Endothelial cell of umbilical vein (primary cell): ENCODE measurements around the gene SEPTIN7. TPM values are rescaled to one million over a fixed set of nuclear protein-coding genes. Genes with fewer than 3 reads are reported as not detected.

ENCODE experiments used
- BruUV-seq: library from RNA; stranded (reverse); fragments of 400-500 nt; replicated peaks from 2 replicates; lab custom pipeline; 2021; lab: Mats Ljungman, UMichigan
- CTCF ChIA-PET: fragments of 300-600, 350-600 bp; sonication (Branson Sonifier 250); formaldehyde crosslinking; loops from one replicate; lab custom pipeline; 2021; ENCODE audit warnings: antibody characterized with exemption, inconsistent platforms; lab: Charles Lee
- POLR2A ChIA-PET: fragments of 300-600, 350-600 bp; sonication (Branson Sonifier 250); formaldehyde crosslinking; loops from one replicate; lab custom pipeline; 2021; ENCODE audit warnings: antibody characterized with exemption, inconsistent platforms; lab: Charles Lee
- DNase-seq: peaks from one replicate; pipeline ENCODE4 v3.0.0-alpha.2; 2011; ENCODE audit warnings: low read depth, low spot score
- FAIRE-seq: peaks from 2 replicates; lab custom pipeline; 2011; peaks lifted over from hg19 to GRCh38; lab: Jason Lieb, UNC
- H2AFZ ChIP-seq: 2 replicates; pipeline ENCODE4 v1.6.0; 2012; ENCODE audit warnings: low read depth, low read length, control low read depth, inconsistent platforms
- H3K27ac ChIP-seq: 2 replicates; pipeline ENCODE4 v1.5.1; 2011; ENCODE audit warnings: low read depth, mild to moderate bottlenecking, control low read depth, low read length, moderate library complexity; ENCODE audit not compliant: insufficient read depth
- H3K27me3 ChIP-seq, 2 experiments: 2 replicates each; pipeline versions ENCODE4 v1.6.0 to v1.6.1; 2011; ENCODE audit warnings: low read length in 2 of 2, mixed read lengths in 1 of 2; ENCODE audit not compliant: control insufficient read depth in 2 of 2, insufficient read depth in 2 of 2
- H3K36me3 ChIP-seq, 2 experiments: 2 replicates in 1 of 2; 3 replicates in 1 of 2; pipeline ENCODE4 v1.5.1; 2011; ENCODE audit warnings: low read length in 2 of 2, mild to moderate bottlenecking in 1 of 2, moderate library complexity in 1 of 2; ENCODE audit not compliant: control insufficient read depth in 2 of 2, insufficient read depth in 2 of 2; ENCODE audit errors: extremely low read depth in 1 of 2
- H3K4me1 ChIP-seq: 3 replicates; pipeline ENCODE4 v1.5.1; 2011; ENCODE audit warnings: mild to moderate bottlenecking, low read length; ENCODE audit not compliant: control insufficient read depth, insufficient read depth; ENCODE audit errors: extremely low read depth
- H3K4me2 ChIP-seq: 2 replicates; pipeline ENCODE4 v1.6.1; 2011; ENCODE audit warnings: low read length, control low read depth, mixed read lengths; ENCODE audit not compliant: insufficient read depth
- H3K4me3 ChIP-seq, 3 experiments: fragments of 200-600 bp in 1 of 3; sonication (generic), shearing (Covaris generic) in 1 of 3; replicated peaks in 1 of 3; 2 replicates each; pipeline ENCODE4 v1.5.1; 2011 to 2016; ENCODE audit warnings: control low read depth in 3 of 3, low read length in 3 of 3, mild to moderate bottlenecking in 2 of 3, inconsistent platforms in 1 of 3, low read depth in 1 of 3, moderate library complexity in 1 of 3; ENCODE audit not compliant: insufficient read depth in 1 of 3
- H3K79me2 ChIP-seq: 2 replicates; pipeline ENCODE4 v1.6.0; 2012; ENCODE audit warnings: low read length, inconsistent platforms; ENCODE audit not compliant: control insufficient read depth, insufficient read depth
- H3K9ac ChIP-seq: replicated peaks from 2 replicates; pipeline ENCODE3; 2011; ENCODE audit warnings: low read length, control low read depth; ENCODE audit not compliant: insufficient read depth; ENCODE audit errors: extremely low read depth
- H3K9me1 ChIP-seq: replicated peaks from 3 replicates; pipeline ENCODE4 v1.6.0; 2011; ENCODE audit warnings: mild to moderate bottlenecking, low read length; ENCODE audit not compliant: control insufficient read depth, insufficient read depth; ENCODE audit errors: extremely low read depth
- H3K9me3 ChIP-seq: replicated peaks from 2 replicates; pipeline ENCODE4 v1.5.1; 2012; ENCODE audit warnings: low read length, inconsistent platforms; ENCODE audit not compliant: control insufficient read depth, insufficient read depth
- H4K20me1 ChIP-seq: replicated peaks from 2 replicates; pipeline ENCODE3; 2011; ENCODE audit warnings: mild to moderate bottlenecking, low read length; ENCODE audit not compliant: control insufficient read depth, insufficient read depth; ENCODE audit errors: extremely low read depth
- CTCF ChIP-seq, 2 donors: IDR thresholded peaks; 1 replicate in 1 of 2; 2 replicates in 1 of 2; pipeline ENCODE4 v1.5.1; 2011; ENCODE audit warnings: low read length in 2 of 2, mild to moderate bottlenecking in 2 of 2, moderate library complexity in 2 of 2, control low read depth in 1 of 2, inconsistent platforms in 1 of 2, low read depth in 1 of 2; ENCODE audit not compliant: insufficient read depth in 1 of 2; ENCODE audit errors: extremely low read depth in 1 of 2
- EZH2 ChIP-seq: IDR thresholded peaks from 2 replicates; pipeline ENCODE4 v1.6.1; 2012; ENCODE audit warnings: borderline replicate concordance, low read depth, mild to moderate bottlenecking, moderate library complexity, low read length, inconsistent platforms; ENCODE audit not compliant: severe bottlenecking
- FOS ChIP-seq: IDR thresholded peaks from 2 replicates; pipeline ENCODE4 v1.6.1; 2011; ENCODE audit warnings: mild to moderate bottlenecking, low read length, moderate library complexity, borderline replicate concordance; ENCODE audit not compliant: insufficient read depth
- GATA2 ChIP-seq: IDR thresholded peaks from 2 replicates; pipeline ENCODE4 v1.7.0; 2011; ENCODE audit warnings: low read depth, mild to moderate bottlenecking, moderate library complexity, mixed read lengths, low read length; ENCODE audit not compliant: insufficient read length, insufficient read depth
- JUN ChIP-seq: IDR thresholded peaks from 2 replicates; pipeline ENCODE4 v1.6.1; 2011; ENCODE audit warnings: borderline replicate concordance, low read depth; ENCODE audit not compliant: insufficient read length, insufficient read depth
- MAX ChIP-seq: IDR thresholded peaks from 2 replicates; pipeline ENCODE4 v1.6.1; 2011; ENCODE audit not compliant: insufficient read depth, insufficient read length
- MYC ChIP-seq: IDR thresholded peaks from one replicate; pipeline ENCODE4 v1.6.1; 2011; ENCODE audit warnings: mild to moderate bottlenecking, low read depth, low read length
- POLR2A ChIP-seq: IDR thresholded peaks from 2 replicates; pipeline ENCODE4 v1.6.1; 2012; ENCODE audit warnings: low read depth, mild to moderate bottlenecking, control low read depth, low read length
- POLR2AphosphoS5 ChIP-seq: IDR thresholded peaks from 2 replicates; pipeline ENCODE4 v1.6.1; 2012; ENCODE audit warnings: low read depth, mild to moderate bottlenecking, control low read depth, low read length, moderate library complexity; ENCODE audit not compliant: insufficient read depth
- dilution Hi-C: fragments of 300-500 bp; cut with MboI; formaldehyde crosslinking; loops from one replicate; pipeline ENCODE4 v1.15.0; 2019; ENCODE audit warnings: low sequenced_read_pairs; ENCODE audit not compliant: extremely low pct_ligation_motif_present
- intact Hi-C: fragments of 100-400 bp; cut with micrococcal nuclease; formaldehyde crosslinking; loops from one replicate; pipeline ENCODE4 v1.10.0; 2022
- polyA plus RNA-seq, 4 experiments: library from polyadenylated mRNA; depleted of rRNA in 3 of 4; stranded (reverse) in 3 of 4; unstranded in 1 of 4; fragments of >200 nt; gene quantifications; 2 replicates each; pipeline versions ENCODE4 v1.2.1 to v1.2.3, GENCODE V29; 2011 to 2012; ENCODE audit warnings: missing spikeins in 1 of 4
- total RNA-seq: library from RNA; stranded (reverse); gene quantifications from 2 replicates; pipeline ENCODE4 v1.2.3, GENCODE V29; 2021

Gene SEPTIN7
- total and polyA plus RNA-seq, 2 donors (not counting 3 experiments of a cell fraction or from before 2014, with no cell fraction given) = 73.6 to 228 TPM

GRCh38 chr7:35776686-35777085 is 24.2 kb upstream of the SEPTIN7 start:
- no peak overlapping the region for H3K4me3 ChIP-seq
- CTCF ChIA-PET = no interaction called here

GRCh38 chr7:35777121-35777520 is 23.7 kb upstream of the SEPTIN7 start:
- intact Hi-C loops = no loop called here
- no peak overlapping the region for H3K9ac ChIP-seq
- FAIRE-seq (no peak), DNase-seq (no peak)
- H3K36me3 ChIP-seq = no peaks in the 10 kb centered on the region
- H4K20me1 ChIP-seq = no peaks in the 10 kb centered on the region
- dilution Hi-C loops = no loop called here
- no peaks in the 10 kb centered on the region for H3K9me3 ChIP-seq
- ChIA-PET POLR2A (no interaction called here), CTCF (no interaction called here)
- no peaks in the 10 kb centered on the region for H3K79me2 ChIP-seq
- no peak for TF ChIP-seq CTCF (IDR thresholded peaks at IDR 0.05; ENCODE audit: extremely low read depth in 1 of 2, insufficient read depth in 1 of 2, low read depth in 1 of 2, low read length in 2 of 2)
- no peak for TF ChIP-seq JUN
- no peak for TF ChIP-seq POLR2A
- no peak for TF ChIP-seq EZH2
- TF ChIP-seq FOS = no peak
- TF ChIP-seq GATA2 = no peak
- no peak for TF ChIP-seq MYC
- no peak for TF ChIP-seq MAX
- TF ChIP-seq POLR2AphosphoS5 = no peak
- BruUV-seq = no TSS peak
- H3K4me2 ChIP-seq = no peak overlapping the region
- no peaks in the 10 kb centered on the region for H3K4me1 ChIP-seq
- H3K9me1 ChIP-seq = no peaks in the 10 kb centered on the region
- no peak overlapping the region for H3K4me3 ChIP-seq
- H2AFZ ChIP-seq = no peak overlapping the region
- no peak overlapping the region for H3K27ac ChIP-seq
- peaks cover 3 to 6% of the 10 kb centered on the region in 2 experiments for H3K27me3 ChIP-seq

More at GRCh38 chr7:35776686-35777085, 24.2 kb upstream of the SEPTIN7 start:
- Histone ChIP-seq H3K4me2 (no peak overlapping the region), H3K9me1 (no peaks in the 10 kb centered on the region), H3K36me3 (no peaks in the 10 kb centered on the region), H3K27ac (no peak overlapping the region), H3K27me3 (peaks cover 3 to 6% of the 10 kb centered on the region in 2 experiments), H3K9me3 (no peaks in the 10 kb centered on the region), H4K20me1 (no peaks in the 10 kb centered on the region), H3K4me1 (no peaks in the 10 kb centered on the region), H3K79me2 (no peaks in the 10 kb centered on the region), H2AFZ (no peak overlapping the region), H3K9ac (no peak overlapping the region)
- POLR2A ChIA-PET = no interaction called here
- no peak for DNase-seq
- TF ChIP-seq MAX = no peak
- intact Hi-C loops (no loop called here), dilution Hi-C loops (no loop called here)
- no TSS peak for BruUV-seq
- FAIRE-seq = no peak
